HG02610 (cell line): ENCODE data around the gene PPA2.

ENCODE experiments used
- ATAC-seq: cut with Tn5 transposase; IDR thresholded peaks from one replicate; pipeline ENCODE4 v1.9.1; 2021; ENCODE audit warnings: mild to moderate bottlenecking, moderate library complexity; ENCODE audit not compliant: unreplicated experiment

The PPA2 gene

DNA sequence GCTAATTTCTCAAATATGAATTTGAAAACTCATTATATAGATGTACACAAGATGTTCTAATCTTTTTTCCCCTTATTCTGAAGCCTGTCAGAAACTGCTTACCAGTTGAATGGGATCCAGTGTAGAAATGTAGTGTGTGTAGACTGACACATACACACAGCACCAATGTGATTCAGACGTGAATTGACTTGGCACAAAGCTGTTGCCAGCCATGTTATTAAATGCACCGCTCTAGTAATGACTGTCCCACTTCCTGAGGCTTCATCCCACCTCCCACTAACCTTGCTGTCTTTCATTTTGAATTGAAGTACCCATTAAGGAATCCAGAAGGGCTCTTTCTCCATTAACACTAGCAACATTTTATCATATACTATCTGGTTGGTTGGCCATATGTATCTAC lies 146.6 kb downstream of the PPA2 start:
- no peak for ATAC-seq
